Mesenchymal stem cell (in vitro differentiated cells and primary cell): ENCODE data around the gene HEXIM1.

ENCODE experiments used
- DNase-seq: peaks from one replicate; pipeline ENCODE4 v3.0.0-alpha.2; 2013
- H2AFZ ChIP-seq: one replicate; pipeline ENCODE4 v1.6.1; 2013; ENCODE audit warnings: low read depth, mild to moderate bottlenecking, control low read depth, inconsistent platforms, low read length, moderate library complexity
- H2AK5ac ChIP-seq: 2 replicates; pipeline ENCODE4 v1.6.1; 2013; ENCODE audit warnings: low read length, moderate library complexity, mild to moderate bottlenecking, inconsistent platforms; ENCODE audit not compliant: severe bottlenecking
- H2BK120ac ChIP-seq: one replicate; pipeline ENCODE4 v1.6.1; 2013; ENCODE audit warnings: low read depth, mild to moderate bottlenecking, inconsistent platforms, low read length, moderate library complexity
- H2BK12ac ChIP-seq, 2 experiments: one replicate each; pipeline ENCODE4 v1.6.1; 2013; ENCODE audit warnings: inconsistent platforms in 2 of 2, low read length in 2 of 2, mild to moderate bottlenecking in 2 of 2, moderate library complexity in 2 of 2, control low read depth in 1 of 2
- H2BK15ac ChIP-seq: one replicate; pipeline ENCODE4 v1.6.1; 2013; ENCODE audit warnings: mild to moderate bottlenecking, low read depth, inconsistent platforms; ENCODE audit not compliant: poor library complexity, severe bottlenecking
- H2BK5ac ChIP-seq: 2 replicates; pipeline ENCODE4 v1.6.1; 2013; ENCODE audit warnings: low read depth, mild to moderate bottlenecking, low read length, control low read depth, inconsistent platforms; ENCODE audit not compliant: poor library complexity, severe bottlenecking
- H3K14ac ChIP-seq, 2 experiments: one replicate each; pipeline ENCODE4 v1.6.1; 2013; ENCODE audit warnings: inconsistent platforms in 2 of 2, low read length in 2 of 2, control low read depth in 1 of 2, mild to moderate bottlenecking in 1 of 2, moderate library complexity in 1 of 2
- H3K18ac ChIP-seq, 2 experiments: one replicate each; pipeline ENCODE4 v1.6.1; 2013; ENCODE audit warnings: inconsistent platforms in 2 of 2, low read length in 2 of 2, control low read depth in 1 of 2, low read depth in 1 of 2, mild to moderate bottlenecking in 1 of 2
- H3K23ac ChIP-seq, 2 experiments: one replicate each; pipeline ENCODE4 v1.6.1; 2013; ENCODE audit warnings: inconsistent platforms in 2 of 2, low read length in 2 of 2, mild to moderate bottlenecking in 2 of 2, moderate library complexity in 2 of 2, control low read depth in 1 of 2
- H3K27ac ChIP-seq: 2 replicates; pipeline ENCODE4 v1.5.1; 2013; ENCODE audit warnings: mild to moderate bottlenecking, moderate library complexity, low read length, control low read depth, inconsistent platforms; ENCODE audit not compliant: poor library complexity, severe bottlenecking
- H3K27me3 ChIP-seq, 2 experiments: 2 replicates each; pipeline versions ENCODE4 v1.6.1 to v1.7.0; 2013; ENCODE audit warnings: low read length in 2 of 2, mild to moderate bottlenecking in 2 of 2, moderate library complexity in 2 of 2, control low read depth in 1 of 2, inconsistent platforms in 1 of 2; ENCODE audit not compliant: control insufficient read depth in 1 of 2, insufficient read depth in 1 of 2
- H3K36me3 ChIP-seq, 2 experiments: 2 replicates each; pipeline versions ENCODE4 v1.6.1 to v1.7.0; 2013; ENCODE audit warnings: low read length in 2 of 2, control low read depth in 1 of 2, inconsistent platforms in 1 of 2, low read depth in 1 of 2, mild to moderate bottlenecking in 1 of 2; ENCODE audit not compliant: insufficient read depth in 2 of 2, control insufficient read depth in 1 of 2
- H3K4ac ChIP-seq, 2 experiments: one replicate each; pipeline ENCODE4 v1.6.1; 2013; ENCODE audit warnings: inconsistent platforms in 2 of 2, low read length in 2 of 2, mild to moderate bottlenecking in 2 of 2, moderate library complexity in 2 of 2, control low read depth in 1 of 2, low read depth in 1 of 2
- H3K4me1 ChIP-seq: 2 replicates; pipeline ENCODE4 v1.6.1; 2013; ENCODE audit warnings: low read depth, low read length, control low read depth; ENCODE audit not compliant: control insufficient read depth, insufficient read depth
- H3K4me2 ChIP-seq: 2 replicates; pipeline ENCODE4 v1.6.1; 2013; ENCODE audit warnings: low read length, mild to moderate bottlenecking, inconsistent platforms; ENCODE audit not compliant: poor library complexity, severe bottlenecking
- H3K4me3 ChIP-seq, 2 experiments: 2 replicates each; pipeline versions ENCODE4 v1.5.1 to v1.7.0; 2013; ENCODE audit warnings: low read length in 2 of 2, mild to moderate bottlenecking in 2 of 2, control low read depth in 1 of 2, low read depth in 1 of 2; ENCODE audit not compliant: insufficient read depth in 1 of 2
- H3K79me1 ChIP-seq: replicated peaks from 2 replicates; pipeline ENCODE4 v1.6.1; 2013; ENCODE audit warnings: mild to moderate bottlenecking, control low read depth, low read length, inconsistent platforms; ENCODE audit not compliant: poor library complexity, severe bottlenecking
- H3K9ac ChIP-seq: 2 replicates; pipeline ENCODE4 v1.7.0; 2013; ENCODE audit warnings: mild to moderate bottlenecking, low read length, moderate library complexity
- H3K9me3 ChIP-seq: 2 replicates; pipeline ENCODE4 v1.7.0; 2013; ENCODE audit warnings: mild to moderate bottlenecking, low read length; ENCODE audit not compliant: control insufficient read depth
- H4K8ac ChIP-seq: one replicate; pipeline ENCODE4 v1.6.1; 2013; ENCODE audit warnings: inconsistent platforms, mild to moderate bottlenecking, low read length, moderate library complexity
- H4K91ac ChIP-seq: one replicate; pipeline ENCODE4 v1.6.1; 2013; ENCODE audit warnings: mild to moderate bottlenecking, low read length, inconsistent platforms
- WGBS: methylation state at CpG from one replicate; pipeline ENCODE4 v1.1.7; 2013; ENCODE audit warnings: mixed read lengths; 5-methylcytosine and 5-hydroxymethylcytosine counted together
- small RNA-seq: library from polyadenylated mRNA; stranded (forward); fragments of <200 nt; extraction: miRNeasy Mini kit (QIAGEN cat#:217004); gene quantifications from one replicate; pipeline ENCODE3, GENCODE V24; 2013; ENCODE audit warnings: low read depth

The HEXIM1 gene

GRCh38 chr17:45200701-45201100, 52.4 kb downstream of the HEXIM1 start:
- no peak overlapping the region for H3K27ac ChIP-seq
- peak overlapping the region; percentile 0 for H3K9ac ChIP-seq
- H3K4me1 ChIP-seq: peaks cover 12% of the 10 kb centered on the region
- no peak overlapping the region for H3K18ac ChIP-seq
- H3K4me2 ChIP-seq: no peak overlapping the region
- H4K8ac ChIP-seq: no peak overlapping the region
- H3K79me1 ChIP-seq: no peaks in the 10 kb centered on the region
- H3K36me3 ChIP-seq: no peaks in the 10 kb centered on the region
- no peaks in the 10 kb centered on the region for H3K27me3 ChIP-seq
- no peak overlapping the region for H2BK5ac ChIP-seq
- H2AK5ac ChIP-seq: no peak overlapping the region
- no peak overlapping the region for H4K91ac ChIP-seq
- H3K14ac ChIP-seq: no peak overlapping the region
- H3K9me3 ChIP-seq: no peaks in the 10 kb centered on the region
- 38% methylated on average over 8 of the region's 9 CpGs for WGBS
- DNase-seq: peak; percentile 46
- no peak overlapping the region for H3K4me3 ChIP-seq
- H2BK120ac ChIP-seq: no peak overlapping the region
- no peak overlapping the region for H2BK12ac ChIP-seq
- H2BK15ac ChIP-seq: no peak overlapping the region
- H2AFZ ChIP-seq: no peak overlapping the region
- H3K4ac ChIP-seq: no peak overlapping the region
- no peak overlapping the region for H3K23ac ChIP-seq

GRCh38 chr17:45201457-45201856, 53.2 kb downstream of the HEXIM1 start:
- Histone ChIP-seq H3K4me3 (peak overlapping the region in 1 of 2 experiments; percentile 16), H2BK120ac (no peak overlapping the region)
- 89% methylated on average over 4 of the region's 4 CpGs for WGBS

More at GRCh38 chr17:45201457-45201856, 53.2 kb downstream of the HEXIM1 start:
- no peak overlapping the region for H2BK5ac ChIP-seq
- no peak overlapping the region for H3K9ac ChIP-seq
- H2BK12ac ChIP-seq: no peak overlapping the region
- H3K4me2 ChIP-seq: no peak overlapping the region
- H3K79me1 ChIP-seq: no peaks in the 10 kb centered on the region
- no peak overlapping the region for H2BK15ac ChIP-seq
- H3K4me1 ChIP-seq: peaks cover 12% of the 10 kb centered on the region
- no peak overlapping the region for H3K18ac ChIP-seq
- H2AFZ ChIP-seq: no peak overlapping the region
- no peak overlapping the region for H3K4ac ChIP-seq
- no peak overlapping the region for H4K91ac ChIP-seq
- H3K23ac ChIP-seq: no peak overlapping the region
- no peaks in the 10 kb centered on the region for H3K9me3 ChIP-seq
- no peak overlapping the region for H3K27ac ChIP-seq
- H4K8ac ChIP-seq: no peak overlapping the region
- no peaks in the 10 kb centered on the region for H3K36me3 ChIP-seq
- no peak for DNase-seq
- no peak overlapping the region for H2AK5ac ChIP-seq
- H3K14ac ChIP-seq: no peak overlapping the region
- no peaks in the 10 kb centered on the region for H3K27me3 ChIP-seq

Small RNAs within 50 kb of the gene (small RNA-seq; reads per million reads assigned to genes)
- gene MIR6784: 2.9 reads per million, percentile 12 among the genes with 10 or more reads in this experiment
